Panc1 (cell line): Measurements from ENCODE around the gene PTGFRN. TPM values are rescaled to one million over a fixed set of nuclear protein-coding genes. Genes with fewer than 3 reads are reported as not detected.

Experiments
- ATAC-seq: fragments of 200-7000 bp; cut with Tn5 transposase; 2 replicates; pipeline ENCODE4 v1.9.1; 2020; ENCODE audit warnings: mild to moderate bottlenecking, moderate library complexity
- BruUV-seq: library from RNA; stranded (reverse); fragments of 400-500 nt; replicated peaks from 2 replicates; lab custom pipeline; 2021; lab: Mats Ljungman, UMichigan
- CTCF ChIA-PET: fragments of 300-600 bp; sonication (Branson Sonifier 250); formaldehyde crosslinking; loops from one replicate; lab custom pipeline; 2022; ENCODE audit warnings: antibody characterized with exemption; lab: Charles Lee
- POLR2A ChIA-PET: fragments of 300-600 bp; sonication (Branson Sonifier 250); formaldehyde crosslinking; loops from one replicate; lab custom pipeline; 2022; ENCODE audit warnings: antibody characterized with exemption; lab: Charles Lee
- DNase-seq: peaks from one replicate; pipeline ENCODE4 v3.0.0-alpha.2; 2010; ENCODE audit warnings: low read depth, low spot score
- H3K27ac ChIP-seq: 2 replicates; pipeline ENCODE4 v1.5.1; 2011; ENCODE audit warnings: mild to moderate bottlenecking, low read length, inconsistent platforms
- H3K27me3 ChIP-seq: fragments of 200-500 bp; sonication (Bioruptor generic); 2 replicates; pipeline ENCODE4 v1.6.0; 2014; ENCODE audit warnings: low read length, inconsistent platforms; ENCODE audit not compliant: control insufficient read depth, insufficient read depth
- H3K36me3 ChIP-seq: fragments of 200-500 bp; sonication (Bioruptor generic); 2 replicates; pipeline ENCODE4 v1.5.1; 2014; ENCODE audit warnings: inconsistent platforms, mild to moderate bottlenecking, low read length, moderate library complexity; ENCODE audit not compliant: control insufficient read depth, insufficient read depth
- H3K4me1 ChIP-seq: 2 replicates; pipeline ENCODE4 v1.5.1; 2011; ENCODE audit warnings: inconsistent platforms, mild to moderate bottlenecking, low read length, moderate library complexity; ENCODE audit not compliant: control insufficient read depth, insufficient read depth
- H3K4me3 ChIP-seq, 2 experiments: 2 replicates each; pipeline ENCODE4 v1.5.1; 2011 to 2012; ENCODE audit warnings: low read depth in 2 of 2, low read length in 2 of 2, mild to moderate bottlenecking in 2 of 2, inconsistent platforms in 1 of 2, moderate library complexity in 1 of 2
- H3K9me3 ChIP-seq: fragments of 200-500 bp; sonication (Bioruptor generic); 2 replicates; pipeline ENCODE4 v1.5.1; 2014; ENCODE audit warnings: low read depth, mild to moderate bottlenecking, inconsistent platforms, low read length, moderate library complexity; ENCODE audit not compliant: control insufficient read depth, insufficient read depth
- POLR2AphosphoS5 ChIP-seq: IDR thresholded peaks from 2 replicates; pipeline ENCODE4 v1.6.1; 2012; ENCODE audit warnings: mild to moderate bottlenecking, low read depth, low read length, moderate library complexity
- SIN3A ChIP-seq: IDR thresholded peaks from 2 replicates; pipeline ENCODE4 v1.6.1; 2012; ENCODE audit warnings: low read depth, mild to moderate bottlenecking, low read length, moderate library complexity, borderline replicate concordance; ENCODE audit not compliant: insufficient read depth
- TCF7L2 ChIP-seq: IDR thresholded peaks from 2 replicates; pipeline ENCODE4 v1.6.1; 2011; ENCODE audit warnings: mild to moderate bottlenecking, low read depth, low read length, inconsistent platforms
- in situ Hi-C: cut with HindIII; loops from 2 replicates; pipeline ENCODE4 v1.10.0; 2016; ENCODE audit warnings: low sequenced_read_pairs, low pct_unique_long_range_greater_than_20kb
- intact Hi-C: fragments of 100-400 bp; cut with micrococcal nuclease; formaldehyde crosslinking; loops from one replicate; pipeline ENCODE4 v1.10.0; 2022; ENCODE audit not compliant: unreplicated experiment
- total RNA-seq: library from RNA; stranded (reverse); gene quantifications from one replicate; pipeline ENCODE4 v1.2.1, GENCODE V29; 2021; ENCODE audit not compliant: unreplicated experiment
- TF ChIP-seq, protein P1 (sequence below), 2 experiments: IDR thresholded peaks; 2 replicates each; pipeline ENCODE4 v1.6.1; 2011 to 2012; ENCODE audit warnings: low read depth in 2 of 2, control low read depth in 1 of 2, low read length in 1 of 2, mild to moderate bottlenecking in 1 of 2, moderate library complexity in 1 of 2; ENCODE audit not compliant: insufficient read depth in 1 of 2
- TF ChIP-seq, protein P2 (sequence below): fragments of 450-650 bp; IDR thresholded peaks from 2 replicates; pipeline ENCODE4 v1.5.1; 2017; ENCODE audit warnings: mild to moderate bottlenecking

The PTGFRN gene
- total RNA-seq, 1 experiment from 2014 or later: 5.2 TPM

DNA sequence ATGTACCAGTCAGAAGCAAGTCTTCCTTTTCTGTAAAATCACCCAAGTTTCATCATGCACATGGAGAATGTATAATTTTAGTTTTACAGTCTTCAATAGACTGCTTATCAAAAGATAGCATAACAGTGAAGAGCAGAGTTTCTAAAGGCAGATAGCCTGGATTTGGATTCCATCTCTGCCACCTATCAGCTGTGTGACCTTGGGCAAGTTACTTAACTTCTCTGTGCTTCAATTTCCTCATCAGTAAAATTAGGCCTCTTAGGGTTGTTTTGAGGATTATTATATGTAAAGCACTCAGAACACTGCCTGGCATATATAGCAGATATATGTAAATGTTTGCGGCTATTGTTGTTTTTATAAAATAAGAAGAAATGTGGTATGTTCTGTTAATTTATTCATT is 38.9 kb downstream of the PTGFRN start:
- in situ Hi-C loops: no loop called here
- TF ChIP-seq TCF7L2: no peak
- TF ChIP-seq SIN3A: no peak
- TF ChIP-seq POLR2AphosphoS5: no peak
- TF ChIP-seq, protein P1, sequence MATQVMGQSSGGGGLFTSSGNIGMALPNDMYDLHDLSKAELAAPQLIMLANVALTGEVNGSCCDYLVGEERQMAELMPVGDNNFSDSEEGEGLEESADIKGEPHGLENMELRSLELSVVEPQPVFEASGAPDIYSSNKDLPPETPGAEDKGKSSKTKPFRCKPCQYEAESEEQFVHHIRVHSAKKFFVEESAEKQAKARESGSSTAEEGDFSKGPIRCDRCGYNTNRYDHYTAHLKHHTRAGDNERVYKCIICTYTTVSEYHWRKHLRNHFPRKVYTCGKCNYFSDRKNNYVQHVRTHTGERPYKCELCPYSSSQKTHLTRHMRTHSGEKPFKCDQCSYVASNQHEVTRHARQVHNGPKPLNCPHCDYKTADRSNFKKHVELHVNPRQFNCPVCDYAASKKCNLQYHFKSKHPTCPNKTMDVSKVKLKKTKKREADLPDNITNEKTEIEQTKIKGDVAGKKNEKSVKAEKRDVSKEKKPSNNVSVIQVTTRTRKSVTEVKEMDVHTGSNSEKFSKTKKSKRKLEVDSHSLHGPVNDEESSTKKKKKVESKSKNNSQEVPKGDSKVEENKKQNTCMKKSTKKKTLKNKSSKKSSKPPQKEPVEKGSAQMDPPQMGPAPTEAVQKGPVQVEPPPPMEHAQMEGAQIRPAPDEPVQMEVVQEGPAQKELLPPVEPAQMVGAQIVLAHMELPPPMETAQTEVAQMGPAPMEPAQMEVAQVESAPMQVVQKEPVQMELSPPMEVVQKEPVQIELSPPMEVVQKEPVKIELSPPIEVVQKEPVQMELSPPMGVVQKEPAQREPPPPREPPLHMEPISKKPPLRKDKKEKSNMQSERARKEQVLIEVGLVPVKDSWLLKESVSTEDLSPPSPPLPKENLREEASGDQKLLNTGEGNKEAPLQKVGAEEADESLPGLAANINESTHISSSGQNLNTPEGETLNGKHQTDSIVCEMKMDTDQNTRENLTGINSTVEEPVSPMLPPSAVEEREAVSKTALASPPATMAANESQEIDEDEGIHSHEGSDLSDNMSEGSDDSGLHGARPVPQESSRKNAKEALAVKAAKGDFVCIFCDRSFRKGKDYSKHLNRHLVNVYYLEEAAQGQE (IDR thresholded peaks at IDR 0.05; ENCODE audit: insufficient read depth in 1 of 2, low read depth in 2 of 2, low read length in 1 of 2): no peak
- TF ChIP-seq, protein P2, sequence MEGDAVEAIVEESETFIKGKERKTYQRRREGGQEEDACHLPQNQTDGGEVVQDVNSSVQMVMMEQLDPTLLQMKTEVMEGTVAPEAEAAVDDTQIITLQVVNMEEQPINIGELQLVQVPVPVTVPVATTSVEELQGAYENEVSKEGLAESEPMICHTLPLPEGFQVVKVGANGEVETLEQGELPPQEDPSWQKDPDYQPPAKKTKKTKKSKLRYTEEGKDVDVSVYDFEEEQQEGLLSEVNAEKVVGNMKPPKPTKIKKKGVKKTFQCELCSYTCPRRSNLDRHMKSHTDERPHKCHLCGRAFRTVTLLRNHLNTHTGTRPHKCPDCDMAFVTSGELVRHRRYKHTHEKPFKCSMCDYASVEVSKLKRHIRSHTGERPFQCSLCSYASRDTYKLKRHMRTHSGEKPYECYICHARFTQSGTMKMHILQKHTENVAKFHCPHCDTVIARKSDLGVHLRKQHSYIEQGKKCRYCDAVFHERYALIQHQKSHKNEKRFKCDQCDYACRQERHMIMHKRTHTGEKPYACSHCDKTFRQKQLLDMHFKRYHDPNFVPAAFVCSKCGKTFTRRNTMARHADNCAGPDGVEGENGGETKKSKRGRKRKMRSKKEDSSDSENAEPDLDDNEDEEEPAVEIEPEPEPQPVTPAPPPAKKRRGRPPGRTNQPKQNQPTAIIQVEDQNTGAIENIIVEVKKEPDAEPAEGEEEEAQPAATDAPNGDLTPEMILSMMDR: no peak
- CTCF ChIA-PET: no interaction called here
- no TSS peak for BruUV-seq
- no peak overlapping the region for H3K27ac ChIP-seq
- H3K4me1 ChIP-seq: no peaks in the 10 kb centered on the region
- POLR2A ChIA-PET: no interaction called here
- ATAC-seq (no peak), DNase-seq (no peak)
- no peaks in the 10 kb centered on the region for H3K9me3 ChIP-seq
- no peaks in the 10 kb centered on the region for H3K36me3 ChIP-seq
- H3K27me3 ChIP-seq: no peaks in the 10 kb centered on the region
- intact Hi-C loops: no loop called here
- no peak overlapping the region for H3K4me3 ChIP-seq

DNA sequence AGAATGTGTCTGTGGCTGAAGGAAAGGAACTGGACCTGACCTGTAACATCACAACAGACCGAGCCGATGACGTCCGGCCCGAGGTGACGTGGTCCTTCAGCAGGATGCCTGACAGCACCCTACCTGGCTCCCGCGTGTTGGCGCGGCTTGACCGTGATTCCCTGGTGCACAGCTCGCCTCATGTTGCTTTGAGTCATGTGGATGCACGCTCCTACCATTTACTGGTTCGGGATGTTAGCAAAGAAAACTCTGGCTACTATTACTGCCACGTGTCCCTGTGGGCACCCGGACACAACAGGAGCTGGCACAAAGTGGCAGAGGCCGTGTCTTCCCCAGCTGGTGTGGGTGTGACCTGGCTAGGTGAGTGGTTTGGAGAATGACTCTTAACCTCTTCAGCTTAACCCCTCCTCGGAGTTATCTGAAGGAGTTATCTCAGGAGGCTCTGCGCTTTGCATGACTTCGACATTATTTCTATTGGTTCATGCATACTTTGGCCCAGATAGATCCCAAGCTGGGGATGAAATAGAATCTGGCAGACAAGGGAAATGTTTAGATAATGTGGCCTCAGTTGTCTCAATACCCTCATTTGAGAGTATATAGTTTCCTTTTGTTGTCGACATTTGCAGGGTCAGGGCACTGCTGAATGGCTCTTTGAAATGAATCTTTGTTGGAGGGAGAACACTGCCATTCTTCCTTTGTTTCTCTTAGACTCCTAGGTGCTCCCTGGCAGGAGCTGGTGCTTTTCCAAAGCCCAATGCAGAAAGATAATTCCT is 39.7 kb downstream of the PTGFRN start:
- ATAC-seq: no peak
- ChIA-PET POLR2A (interaction anchor here (0.5 kb wide), 1 partner anchor 334 kb away, joined by 4 read pairs; no protein-coding TSS in a partner anchor), CTCF (no interaction called here)
- DNase-seq: no peak
- in situ Hi-C loops (no loop called here), intact Hi-C loops (no loop called here)
- H3K9me3 ChIP-seq: no peaks in the 10 kb centered on the region
- no peak for TF ChIP-seq POLR2AphosphoS5
- TF ChIP-seq TCF7L2: no peak
- TF ChIP-seq, protein P2: no peak
- no peak for TF ChIP-seq SIN3A
- TF ChIP-seq, protein P1 (IDR thresholded peaks at IDR 0.05; ENCODE audit: insufficient read depth in 1 of 2, low read depth in 2 of 2, low read length in 1 of 2): no peak
- H3K4me1 ChIP-seq: no peaks in the 10 kb centered on the region
- no TSS peak for BruUV-seq
- no peak overlapping the region for H3K27ac ChIP-seq
- no peak overlapping the region for H3K4me3 ChIP-seq
- H3K36me3 ChIP-seq: no peaks in the 10 kb centered on the region
- no peaks in the 10 kb centered on the region for H3K27me3 ChIP-seq
